Omental fat pad (tissue), 4 donors: ENCODE measurements around the gene COQ8A. TPM values are rescaled to one million over a fixed set of nuclear protein-coding genes. Genes with fewer than 3 reads are reported as not detected.
"Not testable (repeated sequence)": the region's sequence is repeated elsewhere in the genome, so short reads cannot be mapped to it uniquely, and the experiment has no call there.

ENCODE experiments used
- ATAC-seq: fragments of 150-250 bp; one replicate; pipeline ENCODE4 v1.9.1; 2016; ENCODE audit warnings: mild to moderate bottlenecking, moderate library complexity; ENCODE audit not compliant: low FRiP score
- DNase-seq: peaks from one replicate; pipeline ENCODE4 v3.0.0-alpha.2; 2019; ENCODE audit warnings: low spot score
- CTCF ChIP-seq, 3 donors: fragments of 450-650 bp; IDR thresholded peaks; one replicate each; pipeline ENCODE4 v1.5.1; 2016 to 2017; ENCODE audit warnings: antibody characterized with exemption in 3 of 3, mild to moderate bottlenecking in 3 of 3, moderate library complexity in 2 of 3
- total RNA-seq, 4 donors: library from RNA; depleted of rRNA; stranded (reverse); fragments of >200 nt; gene quantifications; one replicate each; pipeline ENCODE4 v1.1.0, GENCODE V29; 2016

Gene COQ8A
- total RNA-seq, 4 donors from 2014 or later = 118 to 175 (median 140) TPM

DNA sequence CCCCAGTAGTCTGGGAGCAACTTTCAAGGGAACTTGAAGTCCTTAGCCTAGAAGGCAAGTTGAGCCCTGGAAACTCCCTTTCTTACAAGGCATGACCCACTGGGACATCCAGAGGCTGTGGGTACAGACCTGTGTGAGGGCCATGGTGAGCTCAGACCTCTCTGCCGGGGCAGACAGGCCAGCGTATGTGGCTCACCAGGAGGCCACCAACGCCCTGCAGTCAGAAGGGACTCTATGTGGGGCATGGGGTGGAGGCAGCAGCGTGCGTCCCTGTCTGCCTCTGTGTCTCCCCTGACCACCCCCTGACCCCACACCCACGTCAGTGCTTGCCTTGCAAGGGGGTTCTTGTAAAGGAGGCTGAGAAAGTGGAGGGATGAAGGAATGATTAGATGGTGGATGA is 10.8 kb downstream of the COQ8A start:
- no peak for TF ChIP-seq CTCF (IDR thresholded peaks at IDR 0.05)
- ATAC-seq (no peak), DNase-seq (no peak)

- no peak for ATAC-seq
- no peak for DNase-seq
- no peak for TF ChIP-seq CTCF (IDR thresholded peaks at IDR 0.05)
Observed at GRCh38 chr1:226951286-226952117, 11.4 kb downstream of the COQ8A start.

DNA sequence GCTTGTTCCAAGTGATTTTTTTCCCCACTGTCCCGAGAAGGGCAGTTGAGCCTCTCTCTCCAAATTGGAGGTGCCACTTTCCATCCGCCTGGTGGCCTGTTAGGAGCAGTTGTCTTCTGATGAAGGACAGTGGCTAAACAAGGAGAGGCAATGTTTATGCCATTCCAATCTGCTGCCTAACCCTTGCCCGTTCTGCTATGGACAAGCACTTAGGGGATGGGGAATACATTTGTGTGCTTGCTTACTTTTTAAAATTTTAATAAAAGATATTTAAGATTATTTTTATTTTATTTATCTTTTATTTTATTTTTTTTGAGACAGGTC is 12.0 kb downstream of the COQ8A start:
- no peak for TF ChIP-seq CTCF (IDR thresholded peaks at IDR 0.05)
- no peak for DNase-seq

GRCh38 chr1:226953175-226953800 is 13.2 kb downstream of the COQ8A start:
- ATAC-seq = no peak
- DNase-seq = no peak
- no peak for TF ChIP-seq CTCF (IDR thresholded peaks at IDR 0.05)

More for the DNA sequence above, 12.0 kb downstream of the COQ8A start:
- no peak for ATAC-seq

- DNase-seq = no peak
- ATAC-seq = no peak
- no peak for TF ChIP-seq CTCF (IDR thresholded peaks at IDR 0.05)
Observed at GRCh38 chr1:226954337-226954736, 14.2 kb downstream of the COQ8A start.

DNA sequence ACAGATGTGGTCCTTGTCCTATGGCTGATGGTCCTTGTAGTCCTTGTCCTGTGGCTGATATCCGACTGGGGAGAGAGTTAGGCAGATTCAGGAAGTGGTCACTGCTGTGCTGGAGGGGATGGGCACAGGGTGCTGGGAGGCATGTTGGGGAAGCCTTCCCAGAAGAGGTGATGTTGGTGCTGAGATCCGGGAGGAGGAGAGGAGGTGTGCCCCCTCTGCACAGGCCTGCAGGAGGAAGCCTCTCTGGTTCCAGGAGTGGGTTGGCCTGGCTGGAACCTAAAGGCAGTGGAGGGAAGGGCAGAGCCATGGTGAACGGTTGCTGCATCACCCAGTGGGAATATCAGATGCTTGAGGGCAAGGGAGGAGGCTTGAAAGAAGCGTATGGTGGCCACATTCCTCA is 14.7 kb downstream of the COQ8A start:
- ATAC-seq (no peak), DNase-seq (no peak)
- no peak for TF ChIP-seq CTCF (IDR thresholded peaks at IDR 0.05)

DNA sequence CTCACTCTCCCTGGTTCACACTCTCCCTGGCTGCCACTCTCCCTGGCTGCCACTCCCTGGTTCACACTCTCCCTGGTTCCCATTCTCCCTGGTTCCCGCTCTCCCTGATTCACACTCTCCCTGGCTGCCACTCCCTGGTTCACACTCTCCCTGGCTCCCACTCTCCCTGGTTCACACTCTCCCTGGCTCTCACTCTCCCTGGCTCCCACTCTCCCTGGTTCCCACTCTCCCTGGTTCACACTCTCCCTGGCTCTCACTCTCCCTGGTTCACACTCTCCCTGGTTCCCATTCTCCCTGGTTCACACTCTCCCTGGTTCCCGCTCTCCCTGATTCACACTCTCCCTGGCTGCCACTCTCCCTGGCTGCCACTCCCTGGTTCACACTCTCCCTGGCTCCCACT is 15.8 kb downstream of the COQ8A start:
- DNase-seq, ATAC-seq: not testable (repeated sequence)
